HUES48 (cell line): ENCODE measurements around the gene CDH15.

ENCODE experiments used
- H3K27ac ChIP-seq: one replicate; pipeline ENCODE4 v1.7.0; 2013; ENCODE audit warnings: low read depth, low read length, inconsistent platforms
- H3K27me3 ChIP-seq: 2 replicates; pipeline ENCODE4 v1.6.1; 2013; ENCODE audit warnings: mild to moderate bottlenecking, low read length; ENCODE audit not compliant: control insufficient read depth, insufficient read depth
- H3K36me3 ChIP-seq: 2 replicates; pipeline ENCODE4 v1.6.1; 2013; ENCODE audit warnings: low read length; ENCODE audit not compliant: control insufficient read depth, insufficient read depth
- H3K4me1 ChIP-seq: 2 replicates; pipeline ENCODE4 v1.6.1; 2013; ENCODE audit warnings: mild to moderate bottlenecking, low read length; ENCODE audit not compliant: control insufficient read depth, insufficient read depth
- H3K4me3 ChIP-seq: 2 replicates; pipeline ENCODE4 v1.5.1; 2013; ENCODE audit warnings: mild to moderate bottlenecking, low read depth, low read length
- H3K9ac ChIP-seq: 2 replicates; pipeline ENCODE4 v1.6.1; 2013; ENCODE audit warnings: mild to moderate bottlenecking, low read depth, low read length, moderate library complexity
- H3K9me3 ChIP-seq: 2 replicates; pipeline ENCODE4 v1.6.1; 2013; ENCODE audit warnings: low read length; ENCODE audit not compliant: control insufficient read depth, insufficient read depth

The CDH15 gene

DNA sequence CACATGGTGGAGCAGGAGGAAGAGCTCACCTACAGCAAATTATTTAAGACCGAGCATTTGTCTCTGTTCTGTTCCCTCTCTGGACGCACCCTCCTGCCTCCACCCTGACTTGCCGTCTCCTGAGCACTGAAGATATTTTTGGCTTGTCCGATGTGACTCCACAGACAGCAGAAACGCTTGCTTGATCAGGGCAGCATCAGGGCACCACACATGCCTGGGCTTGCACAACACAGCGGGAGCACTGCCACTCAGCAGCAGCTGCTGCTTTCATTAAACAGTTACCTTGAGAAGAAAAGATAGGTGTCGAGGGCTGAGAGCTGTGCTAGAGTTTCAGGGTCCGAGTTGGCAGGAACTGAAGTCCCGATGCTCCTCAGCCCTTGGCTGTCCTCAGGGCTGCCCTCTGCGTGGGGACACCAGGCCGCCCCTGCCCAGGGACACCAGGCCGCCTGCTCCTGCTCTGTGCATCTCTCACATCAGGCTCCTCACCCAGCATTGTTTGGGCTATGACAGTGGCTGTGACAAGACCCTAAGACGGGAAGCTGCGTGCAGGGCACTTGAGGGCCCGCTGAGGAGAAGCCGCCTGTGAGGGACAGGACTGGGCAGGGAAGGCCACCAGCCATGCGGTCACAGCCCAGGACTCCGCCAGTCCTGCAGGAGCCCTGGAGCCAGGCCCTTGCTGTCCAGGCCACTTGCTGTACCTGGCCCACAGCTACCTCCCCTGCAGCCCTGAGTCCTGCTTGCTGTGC is 21.3 kb upstream of the CDH15 start:
- Histone ChIP-seq H3K4me1 (no peaks in the 10 kb centered on the region), H3K9ac (no peak overlapping the region), H3K27ac (no peak overlapping the region), H3K4me3 (no peak overlapping the region), H3K36me3 (peaks cover 24% of the 10 kb centered on the region), H3K9me3 (peaks cover 19% of the 10 kb centered on the region), H3K27me3 (no peaks in the 10 kb centered on the region)

DNA sequence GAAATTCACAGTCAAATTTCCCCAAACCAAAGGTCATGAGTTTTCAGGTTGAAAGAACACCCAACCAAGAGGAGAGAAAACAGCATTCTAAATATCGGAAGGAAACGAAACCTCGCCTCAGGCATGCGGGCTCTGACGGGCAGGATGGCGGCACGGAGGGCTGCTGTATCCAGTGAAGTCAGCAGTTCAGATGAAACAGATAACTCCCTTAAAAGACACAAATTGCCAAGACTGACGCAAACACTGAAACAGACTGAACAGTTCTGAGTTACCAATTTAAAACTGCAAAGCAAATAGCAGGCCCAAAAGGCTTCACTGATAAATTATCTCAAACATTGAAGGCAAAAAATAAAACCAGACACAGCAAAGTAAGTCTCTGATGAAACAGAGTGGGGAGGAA is 20.6 kb upstream of the CDH15 start:
- Histone ChIP-seq H3K9me3 (peaks cover 19% of the 10 kb centered on the region), H3K36me3 (peaks cover 24% of the 10 kb centered on the region), H3K9ac (no peak overlapping the region), H3K27me3 (no peaks in the 10 kb centered on the region), H3K27ac (no peak overlapping the region), H3K4me3 (no peak overlapping the region), H3K4me1 (no peaks in the 10 kb centered on the region)

DNA sequence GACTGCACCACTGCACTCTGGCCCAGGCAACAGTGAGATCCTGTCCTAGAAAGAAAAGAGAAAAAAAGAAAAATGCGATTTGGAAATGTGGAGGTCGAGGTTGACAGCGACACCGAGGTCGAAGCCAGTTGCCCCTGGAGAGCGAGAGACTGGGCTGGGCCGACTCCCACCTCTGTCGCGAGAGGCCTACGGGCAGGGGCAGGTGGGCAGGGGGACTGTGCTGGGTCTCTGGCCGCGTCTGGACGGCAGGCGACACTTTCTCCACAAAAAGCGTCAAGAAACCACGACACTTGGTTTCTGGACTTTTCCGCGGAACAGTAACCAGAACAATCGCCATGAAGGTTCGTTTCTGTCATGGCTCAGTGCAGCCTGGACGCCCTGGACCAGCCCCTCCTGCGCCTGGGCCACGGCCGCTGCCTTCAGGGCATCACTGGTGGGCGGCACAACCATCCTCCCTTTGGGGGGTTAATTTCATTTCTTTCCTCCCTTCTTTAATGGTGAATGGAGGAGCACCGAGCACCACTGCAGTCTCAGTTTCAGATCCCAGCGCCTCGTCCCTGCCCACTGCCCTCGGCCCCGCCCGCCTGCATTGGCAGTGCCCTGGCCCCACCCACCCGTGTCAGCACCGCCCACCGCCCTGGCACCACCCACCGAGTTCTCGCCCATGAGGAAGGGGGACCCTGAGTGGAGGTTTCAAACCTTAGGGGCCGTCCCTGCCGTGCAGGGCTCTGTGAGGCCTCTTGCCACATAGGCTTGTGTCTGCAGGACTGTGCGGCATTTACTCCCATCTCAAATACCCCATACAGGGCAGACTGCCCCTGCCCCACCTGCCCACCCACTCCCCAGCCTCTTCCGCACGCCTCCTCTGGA is 18.5 kb upstream of the CDH15 start:
- Histone ChIP-seq H3K9me3 (peaks cover 19% of the 10 kb centered on the region), H3K4me3 (no peak overlapping the region), H3K4me1 (no peaks in the 10 kb centered on the region), H3K36me3 (peaks cover 21% of the 10 kb centered on the region), H3K27ac (no peak overlapping the region), H3K9ac (no peak overlapping the region), H3K27me3 (no peaks in the 10 kb centered on the region)

DNA sequence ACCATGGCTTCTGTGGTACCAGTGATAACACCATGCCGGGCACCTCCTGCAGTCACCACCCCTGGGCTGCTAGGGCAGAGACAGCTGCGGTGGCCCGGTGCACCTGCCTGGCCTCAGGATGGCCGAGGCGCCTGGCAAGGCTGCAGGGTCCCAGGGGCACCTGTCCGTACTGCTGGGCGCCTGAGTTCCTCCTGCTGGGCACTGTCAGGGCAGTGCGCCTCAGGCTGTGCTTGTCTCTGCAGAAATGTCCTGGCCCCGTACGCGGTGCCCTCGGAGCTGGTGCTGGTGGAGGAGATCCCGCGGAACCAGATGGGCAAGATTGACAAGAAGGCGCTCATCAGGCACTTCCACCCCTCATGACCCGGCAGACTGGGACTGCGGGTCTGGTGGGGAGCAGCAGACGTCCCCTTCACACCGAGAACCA is 17.7 kb upstream of the CDH15 start:
- Histone ChIP-seq H3K4me1 (no peaks in the 10 kb centered on the region), H3K9ac (no peak overlapping the region), H3K27me3 (no peaks in the 10 kb centered on the region), H3K27ac (no peak overlapping the region), H3K9me3 (peaks cover 13% of the 10 kb centered on the region), H3K4me3 (no peak overlapping the region), H3K36me3 (peaks cover 21% of the 10 kb centered on the region)

DNA sequence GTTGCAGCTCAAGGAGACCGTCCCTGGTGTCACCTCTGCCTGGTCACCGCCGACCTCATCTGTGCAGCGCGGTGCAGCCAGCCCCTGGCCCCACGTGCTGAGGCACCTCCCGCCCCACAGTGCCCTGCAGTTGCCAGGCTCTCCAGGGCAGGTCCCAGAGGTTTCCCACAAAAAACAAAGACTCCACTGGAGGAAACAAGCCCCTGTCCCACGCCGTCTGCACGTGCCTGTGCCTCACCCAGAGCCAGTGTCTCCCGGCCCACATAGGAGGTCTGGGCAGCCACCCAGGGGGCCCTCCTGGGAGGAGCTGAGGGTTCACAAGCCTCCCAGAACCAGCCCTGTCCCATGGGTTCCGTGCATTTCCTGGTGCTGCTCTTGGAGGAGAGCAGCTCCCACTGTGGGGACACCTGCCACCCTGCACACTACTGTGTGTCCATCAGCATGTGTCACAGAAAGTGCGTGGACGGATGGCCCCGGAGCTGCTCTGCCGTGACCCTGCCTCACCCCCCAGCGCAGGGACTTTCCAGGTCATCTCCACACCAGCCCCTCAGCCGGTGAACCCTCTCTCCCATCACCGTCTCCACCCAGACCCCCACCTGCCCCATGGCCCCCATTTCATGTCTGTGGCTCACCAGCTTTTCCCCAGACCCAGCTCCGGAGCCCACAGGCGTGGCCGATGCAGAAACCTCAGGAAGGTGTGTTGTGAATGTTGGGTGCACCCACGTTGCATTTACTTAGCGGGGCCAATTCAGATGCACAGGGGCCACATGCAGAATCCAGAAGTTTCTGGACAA is 17.0 kb upstream of the CDH15 start:
- Histone ChIP-seq H3K36me3 (peaks cover 16% of the 10 kb centered on the region), H3K4me1 (no peaks in the 10 kb centered on the region), H3K4me3 (no peak overlapping the region), H3K9me3 (peaks cover 6% of the 10 kb centered on the region), H3K9ac (no peak overlapping the region), H3K27me3 (no peaks in the 10 kb centered on the region), H3K27ac (no peak overlapping the region)

DNA sequence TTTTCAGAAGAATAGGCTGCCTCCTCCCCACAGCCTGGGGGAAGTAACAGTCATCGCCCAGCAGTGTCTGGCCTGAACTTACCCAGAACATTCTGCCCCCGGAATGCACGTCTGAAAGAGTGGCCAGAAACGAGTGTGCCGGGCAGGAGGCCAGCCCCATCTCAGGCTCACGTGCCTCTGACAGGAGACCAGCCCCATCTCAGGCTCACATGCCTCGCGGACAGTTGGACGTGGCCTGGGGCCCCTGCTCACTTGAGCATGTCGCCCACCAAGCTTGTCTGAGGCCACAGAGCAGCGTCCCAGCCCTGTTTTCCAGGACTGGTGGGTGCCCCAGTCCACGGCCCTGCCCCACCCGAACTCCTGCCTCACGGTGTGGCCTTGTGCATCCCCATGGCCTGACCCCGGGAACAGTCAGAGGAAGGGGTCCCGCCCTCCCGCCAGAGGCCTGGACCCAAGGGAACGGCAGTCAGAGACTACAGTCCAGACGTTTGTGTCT is 16.3 kb upstream of the CDH15 start:
- no peaks in the 10 kb centered on the region; the same call in none of the 2 replicates for H3K9me3 ChIP-seq
- H3K36me3 ChIP-seq = peaks cover 10% of the 10 kb centered on the region; the same call in 1 of the 2 replicates
- no peak overlapping the region for H3K4me3 ChIP-seq
- H3K27me3 ChIP-seq = no peaks in the 10 kb centered on the region
- H3K27ac ChIP-seq = no peak overlapping the region
- H3K9ac ChIP-seq = no peak overlapping the region
- H3K4me1 ChIP-seq = no peaks in the 10 kb centered on the region

DNA sequence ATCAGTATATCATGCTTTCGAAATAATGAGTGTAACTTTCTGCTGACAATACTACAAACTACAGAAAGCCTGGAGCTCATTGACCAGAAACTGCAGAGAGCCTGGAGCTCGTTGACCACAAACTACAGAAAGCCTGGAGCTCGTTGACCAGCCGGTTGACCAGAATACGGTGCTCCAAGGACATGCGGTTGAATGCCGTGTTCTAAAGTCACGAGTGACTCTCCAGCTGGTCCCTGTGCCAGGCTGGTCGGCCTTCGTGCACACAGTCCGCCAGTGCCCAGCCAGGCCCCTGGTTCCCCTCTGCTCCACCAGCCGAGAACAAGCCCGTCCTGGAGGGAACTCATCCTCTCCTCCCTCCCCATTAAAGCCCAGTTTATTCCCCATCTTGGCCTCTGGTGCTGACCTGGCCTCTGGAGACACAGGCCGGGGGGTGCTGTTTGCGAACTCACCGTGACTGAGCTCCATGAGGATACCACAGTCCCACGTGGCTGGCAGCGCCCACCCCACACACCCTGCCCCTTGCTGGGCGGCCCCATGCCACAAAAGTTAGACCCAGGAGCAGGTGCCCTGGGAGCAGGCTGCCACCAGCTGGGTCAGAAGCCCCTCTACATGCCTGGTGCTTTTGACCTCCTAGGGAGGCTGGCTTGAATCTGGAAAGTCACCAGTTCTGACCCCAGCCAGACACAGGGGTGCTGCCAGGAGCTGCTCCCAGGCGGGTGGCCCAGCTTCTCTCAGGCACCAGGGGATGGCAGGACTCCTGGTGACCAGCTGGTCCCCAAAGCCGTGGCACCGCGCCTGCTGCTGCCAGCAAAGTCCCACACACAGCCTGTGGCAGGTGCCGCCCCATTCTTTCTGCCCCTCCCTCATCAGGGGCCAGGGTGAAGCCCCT is 15.5 kb upstream of the CDH15 start:
- peaks cover 2% of the 10 kb centered on the region; the same call in 1 of the 2 replicates for H3K36me3 ChIP-seq
- no peak overlapping the region for H3K27ac ChIP-seq
- no peaks in the 10 kb centered on the region for H3K27me3 ChIP-seq
- H3K9ac ChIP-seq = no peak overlapping the region
- no peaks in the 10 kb centered on the region for H3K4me1 ChIP-seq
- no peak overlapping the region for H3K4me3 ChIP-seq
- no peaks in the 10 kb centered on the region; the same call in none of the 2 replicates for H3K9me3 ChIP-seq

DNA sequence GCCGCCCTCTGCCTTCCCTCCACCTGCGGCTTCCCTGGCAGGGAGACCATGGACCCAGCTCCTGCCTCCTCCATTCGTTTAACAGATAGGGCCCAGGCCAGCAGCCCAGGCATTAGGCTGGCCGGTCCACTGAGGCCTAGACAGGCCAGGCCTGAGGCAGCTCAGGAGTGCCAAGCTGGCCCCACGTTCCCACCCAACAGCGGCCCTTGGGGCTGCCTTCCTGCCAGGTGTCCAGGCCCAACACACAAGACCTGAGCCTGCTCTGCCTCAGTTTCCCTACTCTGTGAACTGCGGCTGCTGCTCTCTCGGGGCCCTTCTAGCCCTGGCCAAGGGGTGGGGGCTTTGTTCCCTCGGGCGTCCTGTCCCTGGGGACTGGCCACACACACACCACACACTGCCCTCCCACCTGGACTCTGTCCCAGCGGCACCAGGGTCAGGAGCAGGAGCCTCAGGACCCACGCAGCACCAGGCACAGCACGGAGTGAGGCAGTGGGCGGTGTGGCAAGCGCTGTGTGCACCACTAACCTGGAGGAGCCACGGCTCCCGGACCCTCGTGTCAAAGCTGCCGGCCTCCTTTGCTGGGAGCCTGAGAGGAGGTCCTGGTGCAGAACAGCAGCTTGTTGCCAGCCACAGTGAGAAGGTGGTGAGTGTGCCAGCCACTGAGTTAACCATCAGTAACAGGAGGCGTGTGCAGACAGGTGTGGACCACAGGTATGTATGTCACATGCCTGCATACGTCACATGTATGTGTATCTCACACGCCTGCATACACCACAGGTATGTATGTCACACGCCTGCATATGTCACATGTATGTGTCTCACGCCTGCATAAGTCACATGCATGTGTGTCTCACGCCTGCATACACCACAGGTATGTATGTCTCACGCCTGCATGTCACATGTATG is 14.6 kb upstream of the CDH15 start:
- Histone ChIP-seq H3K9me3 (no peaks in the 10 kb centered on the region; the same call in none of the 2 replicates), H3K4me3 (no peak overlapping the region), H3K9ac (no peak overlapping the region), H3K27ac (no peak overlapping the region), H3K4me1 (no peaks in the 10 kb centered on the region), H3K27me3 (no peaks in the 10 kb centered on the region), H3K36me3 (no peaks in the 10 kb centered on the region)

DNA sequence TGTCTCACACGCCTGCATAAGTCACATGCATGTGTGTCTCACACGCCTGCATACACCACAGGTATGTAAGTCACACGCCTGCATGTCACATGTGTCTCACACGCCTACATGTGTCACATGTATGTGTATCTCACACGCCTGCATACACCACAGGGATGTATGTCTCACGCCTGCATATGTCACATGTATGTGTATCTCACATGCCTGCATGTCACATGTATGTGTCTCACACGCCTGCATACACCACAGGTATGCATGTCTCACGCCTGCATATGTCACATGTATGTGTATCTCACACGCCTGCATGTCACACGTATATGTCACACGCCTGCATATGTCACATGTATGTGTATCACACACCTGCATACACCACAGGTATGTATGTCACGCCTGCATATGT is 13.8 kb upstream of the CDH15 start:
- H3K4me3 ChIP-seq = no peak overlapping the region
- no peaks in the 10 kb centered on the region for H3K36me3 ChIP-seq
- no peak overlapping the region for H3K27ac ChIP-seq
- no peaks in the 10 kb centered on the region; the same call in none of the 2 replicates for H3K9me3 ChIP-seq
- no peaks in the 10 kb centered on the region for H3K4me1 ChIP-seq
- H3K27me3 ChIP-seq = no peaks in the 10 kb centered on the region
- no peak overlapping the region for H3K9ac ChIP-seq
